HG02981 (cell line): ENCODE data around the gene ACTRT2.

Experiments used
- ATAC-seq: cut with Tn5 transposase; IDR thresholded peaks from one replicate; pipeline ENCODE4 v1.9.1; 2021; ENCODE audit warnings: mild to moderate bottlenecking, moderate library complexity; ENCODE audit not compliant: unreplicated experiment

The ACTRT2 gene

DNA sequence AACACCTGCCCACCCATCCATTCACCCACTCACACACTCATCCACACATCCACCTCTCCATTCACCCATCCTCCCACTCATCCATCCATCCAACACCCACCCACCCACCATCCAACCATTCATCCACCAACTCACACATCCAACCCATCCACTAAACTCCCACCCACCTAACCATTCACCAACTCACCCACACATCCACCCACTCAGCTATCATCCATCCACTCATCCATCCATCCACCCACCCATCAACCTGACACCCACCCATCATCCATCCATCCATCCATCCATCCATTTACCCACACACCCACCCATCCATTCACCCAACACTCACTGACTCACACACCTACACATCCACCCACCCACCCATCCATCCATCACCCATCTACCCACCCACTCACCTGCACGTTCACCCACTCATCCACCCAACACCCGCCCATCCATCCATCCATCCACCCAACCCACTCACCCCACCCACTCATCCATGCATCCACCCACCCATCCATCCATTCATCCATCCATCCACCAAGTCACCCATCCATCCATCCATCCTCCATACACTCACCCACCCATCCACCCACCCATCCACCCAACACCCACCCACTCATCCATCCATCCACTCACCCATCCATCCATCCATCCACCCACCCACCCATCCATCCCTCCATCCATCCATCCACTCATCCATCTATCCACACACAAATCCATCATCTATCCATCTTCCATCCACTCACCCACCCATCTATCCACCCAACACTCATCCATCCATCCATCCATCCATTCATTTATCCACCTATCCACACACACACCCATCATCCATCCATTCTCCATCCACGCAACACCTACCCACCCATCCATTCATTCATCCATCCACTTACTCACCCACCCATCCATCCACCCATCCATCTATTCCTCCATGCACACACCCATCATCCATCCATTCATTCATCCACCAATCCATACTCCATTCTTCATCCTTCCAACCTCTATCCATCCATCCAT is 30.3 kb downstream of the ACTRT2 start:
- no peak for ATAC-seq

DNA sequence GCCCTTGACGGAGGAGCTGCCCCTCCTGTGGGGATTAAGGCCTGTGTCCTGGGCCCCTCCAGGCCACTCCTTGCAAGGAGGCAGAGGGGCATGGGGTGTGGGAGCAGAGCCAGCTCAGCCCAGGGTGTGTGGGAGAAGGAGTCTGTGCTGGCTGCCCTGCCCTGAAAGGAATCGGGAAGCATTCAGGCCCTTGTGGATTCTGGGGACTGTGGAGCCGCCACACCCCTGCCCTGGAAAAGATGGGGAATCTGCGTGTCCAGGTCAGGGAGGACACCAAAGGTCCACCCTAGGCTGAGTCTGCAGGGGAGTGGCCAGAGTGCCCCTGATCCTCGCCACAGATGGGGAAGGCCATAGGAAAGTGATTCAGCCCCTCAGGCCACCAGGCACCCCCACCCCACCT is 31.2 kb downstream of the ACTRT2 start:
- no peak for ATAC-seq

DNA sequence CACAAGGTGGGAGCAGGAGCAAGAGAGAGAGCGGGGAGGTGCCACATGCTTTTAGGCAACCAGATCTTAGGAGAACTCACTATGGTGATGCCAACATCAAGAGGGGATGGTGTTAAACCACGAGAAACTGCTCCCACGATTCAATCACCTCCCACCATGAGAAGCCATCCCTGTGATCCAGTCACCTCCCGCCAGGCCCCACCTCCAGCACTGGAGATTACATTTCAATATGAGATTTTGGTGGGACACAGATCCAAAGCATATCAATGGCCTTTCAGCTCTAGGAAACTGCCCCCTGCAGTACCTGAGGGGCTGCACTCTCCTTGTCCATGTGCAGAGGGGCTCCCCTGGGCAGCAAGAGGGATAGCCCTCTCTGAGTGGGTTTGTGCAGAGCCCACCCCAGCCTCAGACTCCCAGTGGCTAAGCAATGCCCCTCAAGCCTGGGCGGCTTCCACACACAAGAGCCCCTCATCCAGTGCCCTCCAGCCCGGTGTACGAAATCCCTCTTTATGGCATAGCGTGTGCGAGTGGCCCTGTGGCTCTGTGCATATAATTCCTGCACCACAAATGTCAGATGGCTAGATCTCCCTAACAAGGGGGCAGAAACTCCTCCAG is 32.2 kb downstream of the ACTRT2 start:
- no peak for ATAC-seq

DNA sequence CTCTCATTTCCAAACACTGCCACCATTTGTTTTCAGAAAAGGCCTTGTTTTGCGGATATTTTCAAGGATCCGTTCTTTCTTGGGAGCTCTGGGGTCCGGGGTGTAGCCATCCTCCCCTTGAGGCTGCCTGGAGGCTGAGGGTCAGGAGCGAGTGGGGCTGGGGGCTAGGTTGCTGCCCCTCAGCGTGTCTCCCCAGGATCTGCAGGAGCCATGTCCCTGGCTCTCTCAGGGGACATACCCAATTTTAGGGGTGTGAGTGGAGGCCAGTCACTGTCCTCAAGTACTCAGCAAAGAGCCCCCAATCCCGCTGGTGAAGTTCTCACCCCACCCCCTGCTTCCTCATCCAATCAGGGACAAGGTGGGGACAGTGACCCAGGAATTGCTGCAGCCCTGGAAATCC is 32.7 kb downstream of the ACTRT2 start:
- ATAC-seq, result no peak

DNA sequence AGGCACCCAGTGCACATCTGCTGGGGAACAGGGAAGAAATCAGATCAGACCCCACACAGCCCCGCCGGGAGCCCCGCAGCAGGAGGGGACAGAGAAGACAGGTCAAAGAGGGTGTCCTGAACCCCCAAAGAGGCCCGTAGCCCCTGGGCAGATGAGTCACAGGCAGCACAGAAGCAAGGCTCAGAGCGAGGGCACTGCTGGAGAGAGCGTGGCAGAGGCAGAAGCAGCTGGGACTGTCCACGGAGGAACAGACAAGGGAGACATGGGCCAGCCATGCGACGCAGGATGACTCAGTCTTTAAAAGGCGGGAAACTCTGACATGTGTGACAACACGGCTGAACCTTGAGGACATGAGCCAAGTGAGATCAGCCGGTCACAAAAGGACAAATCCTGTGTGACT is 33.2 kb downstream of the ACTRT2 start:
- ATAC-seq, result no peak

DNA sequence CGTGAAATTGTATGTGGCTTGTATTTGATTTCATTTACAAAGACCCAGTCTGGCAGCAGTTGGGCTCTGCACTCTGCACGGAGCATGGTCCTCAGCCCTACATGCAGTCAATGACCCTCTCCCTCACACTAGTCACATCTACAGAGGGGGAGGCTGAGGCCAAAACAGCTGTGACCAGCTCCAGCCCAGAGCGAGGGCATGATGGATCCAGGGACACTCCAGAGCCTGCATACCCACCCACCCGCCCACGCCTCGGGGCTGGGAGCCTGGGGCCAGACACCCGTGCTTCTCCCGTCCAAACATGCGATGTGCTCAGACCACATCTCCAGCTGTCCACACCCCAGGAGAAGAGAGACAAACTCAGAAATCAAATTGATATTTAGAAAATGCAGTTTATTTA is 33.8 kb downstream of the ACTRT2 start:
- ATAC-seq, result no peak

- no peak for ATAC-seq
These were observed 35.4 kb downstream of the ACTRT2 start for GRCh38 chr1:3056641-3057040.

- ATAC-seq, result no peak
These were observed 37.2 kb downstream of the ACTRT2 start for GRCh38 chr1:3058263-3059030.

DNA sequence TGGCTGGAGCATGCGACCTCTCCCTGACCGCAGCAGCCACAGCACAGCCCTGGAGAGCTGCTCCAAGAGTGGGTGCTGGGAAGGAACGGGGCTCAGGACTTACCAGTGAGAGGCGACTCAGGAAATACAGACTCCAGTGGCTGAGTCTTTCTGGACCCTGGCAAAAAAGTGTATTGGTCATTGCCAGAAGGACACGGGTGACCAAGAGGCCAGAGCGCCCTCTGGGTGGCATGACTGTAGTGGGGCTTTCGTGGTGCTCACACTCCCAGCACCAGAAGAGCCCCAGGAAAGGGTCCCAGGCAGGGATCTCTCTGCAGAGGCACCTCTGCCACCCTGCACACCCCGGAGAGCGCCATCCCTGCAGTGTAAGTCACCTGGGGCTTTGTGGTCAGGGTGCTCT is 38.9 kb downstream of the ACTRT2 start:
- no peak for ATAC-seq

- no peak for ATAC-seq
These were observed 39.6 kb downstream of the ACTRT2 start for GRCh38 chr1:3060601-3061551.

DNA sequence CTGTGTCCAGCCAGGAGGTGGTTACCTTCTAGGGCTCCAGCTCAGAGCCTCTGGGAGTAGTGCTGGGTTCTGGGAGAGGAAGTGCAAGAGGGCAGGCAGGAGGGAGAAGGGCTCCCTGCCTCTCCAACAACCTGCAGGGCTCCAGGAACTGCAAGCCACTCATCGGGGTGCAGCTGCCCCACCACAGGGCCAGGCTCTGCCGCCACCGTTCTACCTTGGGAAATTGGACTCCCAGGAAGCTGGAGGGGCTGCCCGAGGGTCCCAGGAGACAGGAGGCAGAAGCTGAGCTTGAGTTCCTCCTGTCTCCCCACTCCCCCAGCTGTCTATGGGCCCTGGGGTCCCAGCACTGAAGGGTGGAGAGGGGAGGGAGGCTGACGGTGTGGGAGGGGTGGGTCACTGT is 40.3 kb downstream of the ACTRT2 start:
- ATAC-seq, result no peak

GRCh38 chr1:3061981-3062615 is 40.8 kb downstream of the ACTRT2 start:
- ATAC-seq, result no peak

DNA sequence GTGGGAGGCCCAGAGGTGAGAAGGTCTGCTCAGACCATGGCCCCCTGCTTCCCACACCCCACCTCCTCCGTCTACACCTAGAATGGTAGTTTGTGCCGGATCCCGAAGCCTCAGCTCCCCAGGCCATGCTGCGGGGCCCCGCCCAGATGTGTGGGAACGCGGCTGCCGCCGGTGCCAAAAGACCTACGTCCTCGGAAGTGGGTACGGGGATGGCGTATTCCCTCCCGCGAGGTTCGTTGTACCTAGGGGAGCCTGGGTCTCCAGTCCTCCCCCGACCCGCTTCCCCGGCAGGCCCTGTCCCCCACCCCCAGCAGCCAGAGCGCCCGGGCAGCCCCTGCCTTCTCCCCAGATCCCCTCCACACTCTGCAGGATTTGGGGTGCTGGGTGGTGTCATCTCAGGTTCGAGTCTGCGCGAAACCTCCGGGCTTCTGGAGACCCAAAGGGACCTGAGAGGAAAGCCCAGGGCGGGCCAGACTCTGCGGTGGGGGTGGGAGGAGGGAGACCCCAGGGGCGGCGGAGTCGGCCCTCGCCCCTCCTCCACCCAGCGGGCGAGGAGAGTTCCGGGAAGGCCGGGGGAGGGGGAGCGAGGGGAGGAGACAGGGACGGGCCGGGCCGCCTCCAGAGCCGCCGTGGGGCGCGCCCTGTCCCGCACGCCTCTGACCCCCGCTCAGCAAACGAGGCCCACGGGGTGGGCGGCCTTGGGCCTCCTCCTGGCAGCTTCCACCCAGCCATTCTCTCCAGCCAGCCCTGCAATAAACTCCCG is 41.5 kb downstream of the ACTRT2 start:
- ATAC-seq, result no peak

- no peak for ATAC-seq
These were observed 42.4 kb downstream of the ACTRT2 start for GRCh38 chr1:3063379-3064295.

DNA sequence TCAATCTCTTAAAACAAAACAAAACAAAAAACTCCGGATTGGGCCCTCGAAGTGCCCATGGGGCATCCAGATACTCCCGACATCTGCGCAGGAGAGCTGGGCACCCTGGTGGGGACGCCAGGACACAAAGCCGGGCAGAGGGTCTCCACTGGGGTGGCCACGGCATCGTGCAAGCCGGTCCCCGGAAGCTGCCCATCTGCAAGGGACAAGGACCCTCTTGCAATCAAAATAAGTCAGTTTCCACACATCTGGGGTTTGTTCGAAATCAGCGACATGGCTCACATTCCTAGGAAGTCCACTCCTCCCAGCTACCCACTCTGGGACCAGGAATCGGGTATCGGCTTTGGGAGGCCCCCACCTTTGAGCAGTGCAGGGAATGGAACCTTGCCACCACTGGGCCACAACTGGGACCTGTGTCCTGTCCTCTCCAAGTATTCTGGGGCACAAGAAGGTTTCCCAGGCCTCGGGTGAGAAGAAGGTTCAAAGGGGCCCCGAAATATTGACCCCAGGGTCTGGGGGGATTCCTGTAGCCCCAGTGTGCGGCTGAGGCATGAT is 43.1 kb downstream of the ACTRT2 start:
- no peak for ATAC-seq

DNA sequence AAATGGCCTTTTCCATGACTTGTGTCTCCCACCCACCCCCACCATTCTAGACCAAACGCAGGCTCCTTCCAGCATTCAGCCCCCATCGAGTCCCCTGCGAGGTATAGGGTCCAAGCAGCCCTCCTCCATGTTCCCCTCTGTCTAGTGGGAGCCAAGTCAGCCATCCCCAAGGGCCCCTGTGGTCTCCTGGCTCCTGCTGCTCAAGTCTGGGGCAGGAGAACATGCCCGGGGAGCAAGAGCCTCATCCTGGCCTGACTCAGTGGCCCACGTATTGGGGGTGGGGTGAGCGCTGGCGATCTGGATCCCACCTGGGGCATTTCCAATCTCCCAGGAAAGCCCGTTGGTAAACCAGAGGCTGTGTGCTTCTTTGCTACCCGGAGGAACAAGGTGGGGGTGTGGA is 43.6 kb downstream of the ACTRT2 start:
- no peak for ATAC-seq

DNA sequence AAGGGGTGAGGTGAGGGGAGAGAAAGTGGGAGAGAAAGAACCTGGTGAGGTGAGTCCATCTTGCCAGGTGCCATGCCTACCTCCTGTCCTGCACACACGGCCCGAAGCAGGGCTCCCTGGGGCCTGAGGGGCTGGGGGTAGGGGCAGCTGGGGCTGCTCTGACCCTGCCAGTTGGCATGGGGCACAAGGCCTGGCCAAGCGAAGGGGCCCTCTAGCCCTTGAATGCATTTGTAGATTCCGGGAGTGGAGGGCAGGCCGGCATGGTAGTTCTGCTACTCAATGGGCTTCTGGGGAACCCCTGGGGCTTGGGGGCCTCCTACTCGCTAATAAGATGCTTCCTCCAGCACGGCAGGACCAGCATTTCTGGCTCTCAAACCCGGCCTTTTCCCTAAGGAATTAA is 44.1 kb downstream of the ACTRT2 start:
- no peak for ATAC-seq

DNA sequence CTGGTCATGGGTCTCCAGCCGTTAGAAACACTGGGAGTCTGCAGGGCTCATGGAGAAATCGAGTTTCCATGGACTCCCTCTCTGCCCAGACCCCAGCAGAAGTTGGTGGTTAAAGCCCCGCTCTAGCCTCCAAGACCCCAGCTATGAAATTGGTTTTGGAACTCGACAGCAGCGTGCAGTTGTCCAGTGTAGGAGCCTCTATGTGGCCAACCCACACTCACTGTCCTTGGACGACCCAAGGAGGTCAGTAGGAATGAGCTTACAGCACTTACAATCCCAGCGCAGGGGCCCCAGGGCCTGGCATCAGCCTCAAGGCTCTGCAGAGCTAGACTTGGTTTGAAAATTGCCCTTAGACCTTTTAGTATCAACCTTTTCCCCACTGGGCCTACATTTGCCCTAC is 44.5 kb downstream of the ACTRT2 start:
- ATAC-seq, result no peak
